HepG2 (cell line): ENCODE data around the gene CLP1. TPM values are rescaled to one million over a fixed set of nuclear protein-coding genes. Genes with fewer than 3 reads are reported as not detected.

ENCODE experiments used
- ATAC-seq: fragments of 200-7000 bp; cut with Tn5 transposase; 3 replicates; pipeline ENCODE4 v1.9.1; 2020; ENCODE audit warnings: mild to moderate bottlenecking, moderate library complexity
- BruUV-seq: library from RNA; stranded (reverse); fragments of 400-500 nt; replicated peaks from 2 replicates; lab custom pipeline; 2021; lab: Mats Ljungman, UMichigan
- CTCF ChIA-PET: fragments of 300-600 bp; formaldehyde crosslinking; extraction: SDS; loops from one replicate; lab custom pipeline; 2021; ENCODE audit warnings: low total read pairs, inconsistent platforms, low intra/inter-chr PET ratio; lab: Yijun Ruan, JAX
- POLR2A ChIA-PET: fragments of 350-600 bp; sonication (Branson Sonifier 250); formaldehyde crosslinking; loops from one replicate; lab custom pipeline; 2020; ENCODE audit warnings: antibody characterized with exemption, inconsistent platforms; lab: Yijun Ruan, JAX
- DNase-seq: peaks from one replicate; pipeline ENCODE4 v3.0.0-alpha.2; 2015; ENCODE audit warnings: low spot score
- FAIRE-seq: peaks from 3 replicates; lab custom pipeline; 2011; peaks lifted over from hg19 to GRCh38; lab: Jason Lieb, UNC
- H2AFZ ChIP-seq: one replicate; pipeline ENCODE4 v1.6.1; 2011; ENCODE audit warnings: low read length, inconsistent platforms
- H3K27ac ChIP-seq: fragments of 300-600 bp; 3 replicates; pipeline ENCODE4 v1.8.0; 2011; ENCODE audit warnings: mixed run types, mild to moderate bottlenecking, mixed read lengths, low read length, inconsistent platforms; ENCODE audit not compliant: insufficient read depth; ENCODE audit errors: extremely low read length
- H3K27me3 ChIP-seq, 2 experiments: fragments of 200-600 bp in 1 of 2; 2 replicates in 1 of 2; 3 replicates in 1 of 2; pipeline versions ENCODE4 v1.6.0 to v1.8.0; 2011; ENCODE audit warnings: low read length in 2 of 2, mild to moderate bottlenecking in 2 of 2, moderate library complexity in 2 of 2, inconsistent platforms in 1 of 2; ENCODE audit not compliant: insufficient read depth in 2 of 2, control insufficient read depth in 1 of 2
- H3K36me3 ChIP-seq, 2 experiments: fragments of 200-600 bp in 1 of 2; replicated peaks in 1 of 2; 2 replicates in 1 of 2; 3 replicates in 1 of 2; pipeline versions ENCODE4 v1.5.1 to v1.8.0; 2011; ENCODE audit warnings: low read length in 2 of 2, inconsistent platforms in 1 of 2; ENCODE audit not compliant: insufficient read depth in 2 of 2, control insufficient read depth in 1 of 2
- H3K4me1 ChIP-seq: 2 replicates; pipeline ENCODE4 v1.5.1; 2012; ENCODE audit warnings: low read length, inconsistent platforms; ENCODE audit not compliant: insufficient read depth
- H3K4me2 ChIP-seq: 2 replicates; pipeline ENCODE4 v1.6.0; 2011; ENCODE audit warnings: low read depth, low read length, inconsistent platforms
- H3K4me3 ChIP-seq, 3 experiments: fragments of 200-600 bp in 1 of 3; sonication (generic), shearing (Covaris generic) in 1 of 3; replicated peaks in 1 of 3; 2 replicates each; pipeline ENCODE4 v1.5.1; 2011 to 2016; ENCODE audit warnings: low read length in 3 of 3, inconsistent platforms in 2 of 3, low read depth in 2 of 3, mild to moderate bottlenecking in 2 of 3, control low read depth in 1 of 3, mixed read lengths in 1 of 3; ENCODE audit not compliant: insufficient read depth in 1 of 3
- H3K79me2 ChIP-seq: one replicate; pipeline ENCODE4 v1.6.1; 2011; ENCODE audit warnings: low read length, inconsistent platforms; ENCODE audit not compliant: insufficient read depth
- H3K9ac ChIP-seq: 2 replicates; pipeline ENCODE4 v1.6.0; 2011; ENCODE audit warnings: mild to moderate bottlenecking, low read depth, low read length, inconsistent platforms; ENCODE audit not compliant: insufficient read depth
- H3K9me3 ChIP-seq: 2 replicates; pipeline ENCODE4 v1.5.1; 2012; ENCODE audit warnings: mild to moderate bottlenecking, low read length
- H4K20me1 ChIP-seq: 2 replicates; pipeline ENCODE4 v1.6.0; 2011; ENCODE audit warnings: inconsistent platforms, mild to moderate bottlenecking, low read length, moderate library complexity; ENCODE audit not compliant: insufficient read depth
- AGO2 ChIP-seq: fragments of 200-400 bp; formaldehyde crosslinking; optimal IDR thresholded peaks from 2 replicates; pipeline ENCODE3; 2017; ENCODE audit warnings: mild to moderate bottlenecking, low read depth, low read length, moderate library complexity
- BRD4 ChIP-seq: sonication (generic); formaldehyde crosslinking; IDR thresholded peaks from 2 replicates; pipeline ENCODE4 v1.4.0; 2020; ENCODE audit warnings: missing genetic modification reagents
- GABPB1 ChIP-seq: IDR thresholded peaks from 2 replicates; pipeline ENCODE4 v1.6.1; 2016; ENCODE audit warnings: mild to moderate bottlenecking, missing genetic modification reagents, moderate library complexity, missing compliant biosample characterization
- POLR2G ChIP-seq: fragments of 200-400 bp; formaldehyde crosslinking; IDR thresholded peaks from 2 replicates; pipeline ENCODE4 v1.6.1; 2018; ENCODE audit warnings: mild to moderate bottlenecking, low read depth, low read length, moderate library complexity
- RBM22 ChIP-seq: fragments of 200-400 bp; formaldehyde crosslinking; optimal IDR thresholded peaks from 2 replicates; pipeline ENCODE3; 2017; ENCODE audit warnings: mild to moderate bottlenecking, low read length, moderate library complexity
- ZNF224 ChIP-seq: sonication (generic); formaldehyde crosslinking; IDR thresholded peaks from 2 replicates; pipeline ENCODE4 v1.5.0; 2020; ENCODE audit warnings: mild to moderate bottlenecking, missing genetic modification reagents
- ZNF235 ChIP-seq: sonication (generic); formaldehyde crosslinking; IDR thresholded peaks from 2 replicates; pipeline ENCODE4 v1.8.1; 2023; ENCODE audit warnings: mild to moderate bottlenecking, missing genetic modification reagents, borderline replicate concordance
- ZNF550 ChIP-seq: sonication (generic); formaldehyde crosslinking; IDR thresholded peaks from 2 replicates; pipeline ENCODE4 v1.4.0; 2020; ENCODE audit warnings: mild to moderate bottlenecking, missing genetic modification reagents, borderline replicate concordance
- ZNF775 ChIP-seq: sonication (generic); formaldehyde crosslinking; IDR thresholded peaks from 2 replicates; pipeline ENCODE4 v1.4.0; 2020; ENCODE audit warnings: missing genetic modification reagents, mild to moderate bottlenecking, moderate library complexity, borderline replicate concordance
- WGBS: methylation state at CpG from one replicate; pipeline ENCODE4 v1.1.6; 2017; ENCODE audit warnings: low lambda C conversion rate; 5-methylcytosine and 5-hydroxymethylcytosine counted together
- in situ Hi-C: cut with HindIII; loops from 2 replicates; pipeline ENCODE4 v1.10.0; 2017; ENCODE audit warnings: low pct_unique_long_range_greater_than_20kb; ENCODE audit not compliant: extremely low pct_ligation_motif_present
- intact Hi-C: fragments of 100-400 bp; cut with micrococcal nuclease; formaldehyde crosslinking; loops from one replicate; pipeline ENCODE4 v1.10.0; 2022; ENCODE audit not compliant: unreplicated experiment
- polyA plus RNA-seq, 8 experiments: library from polyadenylated mRNA; depleted of rRNA in 3 of 8; stranded (reverse) in 7 of 8; unstranded in 1 of 8; fragments of >200 nt; fragmentation: Illumina TruSeq in 4 of 8; extraction: Trizol in 4 of 8; gene quantifications; 2 replicates each; pipeline versions ENCODE4 v1.2.1 to v1.2.3, GENCODE V29; 2011 to 2016; ENCODE audit warnings: low read depth in 4 of 8, missing spikeins in 1 of 8, mixed read lengths in 1 of 8; ENCODE audit not compliant: insufficient read depth in 1 of 8
- total RNA-seq, 5 experiments: library from RNA; depleted of rRNA; stranded (reverse); fragments of >200 nt; fragmentation: Illumina TruSeq; extraction: Trizol; gene quantifications; 2 replicates each; pipeline ENCODE4 v1.2.3, GENCODE V29; 2016; ENCODE audit warnings: low read depth in 1 of 5
- TF ChIP-seq, protein P1 (sequence below): IDR thresholded peaks from 2 replicates; pipeline ENCODE4 v1.6.1; 2016; ENCODE audit warnings: missing biosample characterization, missing genetic modification reagents, low read depth

Gene CLP1
- total and polyA plus RNA-seq, 2 of the 13 experiments (the other 11 are each of a cell fraction or from before 2014, with no cell fraction given): 14.6 to 24.8 TPM

DNA sequence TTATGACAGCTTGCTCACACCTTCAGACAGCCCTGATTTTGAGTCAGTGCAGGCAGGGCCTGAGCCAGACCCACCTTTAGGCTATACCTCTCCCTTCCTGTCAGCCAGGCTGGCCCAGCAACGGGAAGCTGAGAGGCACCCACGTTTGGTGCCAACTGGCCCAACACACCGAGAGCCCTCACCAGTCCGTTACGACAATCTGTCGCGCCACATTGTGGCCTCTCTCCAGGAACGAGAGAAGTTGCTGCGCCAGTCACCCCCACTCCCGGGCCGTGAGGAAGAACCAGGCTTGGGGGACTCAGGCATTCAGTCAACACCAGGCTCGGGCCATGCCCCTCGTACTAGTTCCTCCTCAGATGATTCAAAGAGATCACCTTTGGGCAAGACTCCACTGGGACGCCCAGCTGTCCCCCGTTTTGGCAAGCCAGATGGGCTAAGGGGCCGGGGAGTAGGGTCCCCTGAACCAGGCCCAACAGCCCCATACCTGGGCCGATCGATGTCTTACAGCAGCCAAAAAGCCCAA is 41.3 kb downstream of the CLP1 start:
- Histone ChIP-seq H3K4me1 (no peaks in the 10 kb centered on the region), H3K4me2 (no peak overlapping the region), H3K4me3 (no peak overlapping the region), H3K9ac (no peak overlapping the region), H3K27ac (no peak overlapping the region), H3K79me2 (no peaks in the 10 kb centered on the region), H3K27me3 (no peaks in the 10 kb centered on the region), H3K36me3 (peaks cover 25 to 77% of the 10 kb centered on the region in 2 experiments), H2AFZ (no peak overlapping the region), H3K9me3 (no peaks in the 10 kb centered on the region), H4K20me1 (no peaks in the 10 kb centered on the region)
- no TSS peak for BruUV-seq
- 100% methylated on average over 16 of the region's 18 CpGs for WGBS
- FAIRE-seq (no peak), DNase-seq (no peak), ATAC-seq (peak; percentile 31)
- in situ Hi-C loops: no loop called here
- intact Hi-C loops: no loop called here
- CTCF ChIA-PET: no interaction called here
- TF ChIP-seq, protein P1, sequence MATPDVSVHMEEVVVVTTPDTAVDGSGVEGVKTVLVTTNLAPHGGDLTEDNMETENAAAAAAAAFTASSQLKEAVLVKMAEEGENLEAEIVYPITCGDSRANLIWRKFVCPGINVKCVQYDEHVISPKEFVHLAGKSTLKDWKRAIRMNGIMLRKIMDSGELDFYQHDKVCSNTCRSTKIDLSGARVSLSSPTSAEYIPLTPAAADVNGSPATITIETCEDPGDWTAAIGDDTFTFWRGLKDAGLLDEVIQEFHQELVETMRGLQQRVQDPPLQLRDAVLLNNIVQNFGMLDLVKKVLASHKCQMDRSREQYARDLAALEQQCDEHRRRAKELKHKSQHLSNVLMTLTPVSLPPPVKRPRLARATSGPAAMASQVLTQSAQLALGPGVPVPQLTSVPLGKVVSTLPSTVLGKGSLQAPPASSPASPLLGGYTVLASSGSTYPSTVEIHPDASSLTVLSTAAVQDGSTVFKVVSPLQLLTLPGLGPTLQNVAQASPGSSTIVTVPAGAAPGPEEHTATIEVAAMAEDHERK: no peak
- TF ChIP-seq ZNF775 (CRISPR knock-in tag) (no peak), AGO2 (peak; percentile 72), ZNF235 (CRISPR knock-in tag) (no peak), POLR2G (peak; percentile 21; the same call in 1 of the 2 replicates)
- POLR2A ChIA-PET: no interaction called here

DNA sequence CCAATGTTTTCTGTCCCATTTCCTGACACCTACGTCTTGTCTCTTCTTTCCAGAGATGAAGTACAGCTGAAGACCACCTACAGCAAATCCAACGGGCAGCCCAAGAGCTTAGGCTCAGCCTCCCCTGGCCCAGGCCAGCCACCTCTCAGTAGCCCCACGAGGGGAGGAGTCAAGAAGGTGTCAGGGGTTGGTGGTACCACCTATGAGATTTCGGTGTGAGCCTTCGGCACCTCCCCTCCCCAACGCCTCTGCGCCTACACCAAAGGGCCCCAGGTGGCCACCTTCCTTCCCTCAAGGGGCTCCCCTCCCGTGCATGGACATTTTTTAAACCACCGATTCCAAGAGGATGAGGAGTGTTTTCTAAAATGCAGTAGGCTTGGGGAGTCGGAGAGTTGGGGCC is 42.3 kb downstream of the CLP1 start:
- Histone ChIP-seq H3K4me2 (no peak overlapping the region), H3K27me3 (no peaks in the 10 kb centered on the region), H3K9ac (no peak overlapping the region), H3K4me3 (no peak overlapping the region), H3K36me3 (peaks cover 27 to 77% of the 10 kb centered on the region in 2 experiments), H3K4me1 (no peaks in the 10 kb centered on the region), H2AFZ (no peak overlapping the region), H3K79me2 (no peaks in the 10 kb centered on the region), H4K20me1 (no peaks in the 10 kb centered on the region), H3K9me3 (no peaks in the 10 kb centered on the region), H3K27ac (no peak overlapping the region)
- POLR2A ChIA-PET: no interaction called here
- TF ChIP-seq BRD4: no peak
- no peak for TF ChIP-seq ZNF550 (CRISPR knock-in tag)
- no peak for TF ChIP-seq GABPB1
- TF ChIP-seq ZNF224 (CRISPR knock-in tag): no peak
- TF ChIP-seq RBM22: peak; percentile 15
- in situ Hi-C loops (no loop called here), intact Hi-C loops (no loop called here)
- DNase-seq: no peak
- WGBS: 95% methylated on average over 10 of the region's 10 CpGs
- ATAC-seq: no peak
- FAIRE-seq: no peak
- CTCF ChIA-PET: no interaction called here
- no TSS peak for BruUV-seq
